GM18508 (cell line): ENCODE data around the gene ADAT3.
"Not testable (repeated sequence)": the region's sequence is repeated elsewhere in the genome, so short reads cannot be mapped to it uniquely, and the experiment has no call there.

ENCODE experiments used
- ATAC-seq: cut with Tn5 transposase; IDR thresholded peaks from one replicate; pipeline ENCODE4 v1.9.1; 2021; ENCODE audit warnings: moderate number of reproducible peaks; ENCODE audit not compliant: insufficient read depth, unreplicated experiment

Gene ADAT3

DNA sequence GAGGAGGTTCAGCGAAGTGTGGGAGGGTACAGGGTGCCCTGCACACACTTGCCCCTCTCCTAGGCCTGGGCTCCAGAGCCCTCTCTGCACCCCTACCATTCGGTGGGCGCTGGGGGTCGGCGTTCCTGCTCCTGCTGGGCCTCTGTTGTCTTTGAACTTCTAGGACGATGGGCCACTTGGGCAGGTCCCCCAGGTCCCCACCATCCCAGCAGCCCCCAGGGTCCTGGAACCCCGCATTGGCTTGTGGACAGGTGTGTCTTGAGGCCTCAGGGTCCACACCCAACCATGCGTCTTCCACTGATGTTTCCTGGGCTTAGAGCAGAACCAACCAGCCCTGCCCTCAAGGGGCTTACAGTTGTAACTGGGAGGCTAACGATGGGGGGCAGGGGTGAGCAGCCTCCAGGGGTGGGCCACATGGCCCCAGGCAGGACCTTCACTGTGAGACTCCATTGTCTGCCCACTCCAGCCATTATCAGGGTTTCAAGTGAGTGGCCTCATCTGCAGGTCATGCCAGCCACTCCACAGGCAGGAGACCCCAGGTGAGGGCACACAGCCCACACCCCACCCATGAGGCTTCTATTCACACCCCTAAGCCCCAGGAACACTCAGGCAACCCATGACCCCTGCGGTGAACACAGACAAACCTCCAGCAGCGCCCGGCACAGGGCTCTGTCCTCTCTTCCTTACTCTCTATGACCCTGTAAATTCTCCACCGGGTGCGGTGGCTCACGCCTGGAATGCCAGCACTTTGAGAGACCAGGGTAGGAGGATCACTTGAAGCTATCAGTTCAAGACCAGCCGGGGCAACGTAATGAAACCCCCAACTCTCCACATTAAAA lies 39.8 kb upstream of the ADAT3 start:
- no peak for ATAC-seq

DNA sequence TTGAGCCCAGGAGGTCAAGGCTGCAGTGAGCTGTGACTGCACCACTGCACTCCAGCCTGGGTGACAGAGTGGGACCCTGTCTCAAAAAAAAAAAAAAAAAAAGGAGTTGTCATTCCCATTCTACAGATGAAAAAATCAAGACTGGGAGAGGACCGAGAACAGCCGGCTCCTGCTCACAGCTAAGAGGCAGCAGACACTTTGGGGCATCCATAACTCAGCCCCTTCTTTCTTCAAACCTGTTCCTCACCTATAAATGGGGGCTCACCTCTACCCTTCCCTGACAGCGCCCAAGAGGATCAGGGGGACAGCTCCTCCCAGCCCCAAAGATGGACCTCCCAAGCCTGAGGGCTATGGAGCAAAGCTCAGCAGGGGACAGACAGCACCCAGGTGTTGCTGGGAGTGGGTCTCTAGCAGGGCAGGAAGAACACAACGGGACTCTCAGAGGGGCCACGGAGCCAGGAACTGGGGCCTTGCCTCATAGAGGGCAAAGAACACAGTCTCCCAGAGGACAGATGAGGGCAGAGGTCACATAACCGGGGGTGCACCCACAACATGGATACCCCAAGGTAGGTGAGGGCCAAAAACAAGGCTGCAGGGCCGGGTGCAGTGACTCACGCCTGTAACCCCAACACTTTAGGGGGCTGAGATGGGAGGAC lies 38.4 kb upstream of the ADAT3 start:
- no peak for ATAC-seq

DNA sequence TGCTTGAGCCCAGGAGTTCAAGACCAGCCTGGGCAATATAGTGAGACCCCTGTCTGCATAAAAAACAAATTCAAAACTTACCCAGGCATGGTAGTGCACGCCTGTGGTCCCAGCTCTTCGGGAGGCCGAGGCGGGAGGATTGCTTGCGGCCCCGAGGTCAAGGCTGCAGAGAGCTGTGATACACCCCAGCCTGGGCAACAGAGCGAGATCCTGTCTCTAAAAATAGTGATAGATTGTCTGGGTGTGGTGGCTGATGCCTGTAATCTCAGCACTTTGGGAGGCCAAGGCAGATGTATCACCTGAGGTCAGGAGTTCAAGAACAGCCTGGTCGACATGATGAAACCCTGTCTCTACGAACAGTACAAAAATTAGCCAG lies 37.9 kb upstream of the ADAT3 start:
- ATAC-seq: no peak

DNA sequence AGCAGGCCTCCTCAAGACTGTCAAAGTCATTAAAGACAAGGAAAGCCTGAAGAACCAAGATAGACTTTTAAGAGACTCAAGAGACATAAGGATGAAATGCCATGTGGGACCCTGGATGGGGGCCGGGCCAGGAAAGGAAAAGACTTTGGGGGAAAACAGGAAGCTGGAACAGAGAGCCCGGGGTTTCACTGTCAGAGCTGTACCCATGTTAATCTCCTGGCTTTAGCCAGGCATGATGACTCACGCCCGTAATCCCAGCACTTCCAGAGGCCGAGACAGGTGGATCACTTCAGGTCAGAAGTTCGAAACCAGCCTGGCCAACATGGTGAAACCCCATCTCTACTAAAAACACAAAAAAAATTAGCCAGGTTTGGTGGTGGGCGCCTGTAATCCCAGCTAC lies 36.2 kb upstream of the ADAT3 start:
- ATAC-seq: no peak

DNA sequence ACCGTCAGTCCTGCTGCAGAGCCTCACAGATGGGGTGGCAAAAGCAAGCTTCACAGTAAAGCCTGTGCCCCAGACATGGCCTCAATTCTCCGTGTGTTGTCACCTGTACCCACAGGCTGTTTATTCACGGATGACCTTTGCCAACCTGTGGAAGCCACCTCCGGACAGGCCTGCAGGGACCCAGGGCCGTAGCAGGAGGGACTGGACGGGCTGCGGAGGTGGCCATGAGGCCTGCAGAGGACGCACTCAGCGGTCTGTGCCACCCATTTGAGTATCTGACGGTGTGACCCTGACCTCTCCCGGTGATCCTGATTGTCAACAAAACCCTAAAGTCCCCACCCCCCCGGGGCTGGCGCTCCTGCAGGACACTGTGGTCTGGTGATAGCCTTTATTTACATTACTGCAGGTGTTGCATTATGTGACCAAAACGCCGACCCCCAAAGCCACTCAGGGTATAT lies 34.0 kb upstream of the ADAT3 start:
- no peak for ATAC-seq

DNA sequence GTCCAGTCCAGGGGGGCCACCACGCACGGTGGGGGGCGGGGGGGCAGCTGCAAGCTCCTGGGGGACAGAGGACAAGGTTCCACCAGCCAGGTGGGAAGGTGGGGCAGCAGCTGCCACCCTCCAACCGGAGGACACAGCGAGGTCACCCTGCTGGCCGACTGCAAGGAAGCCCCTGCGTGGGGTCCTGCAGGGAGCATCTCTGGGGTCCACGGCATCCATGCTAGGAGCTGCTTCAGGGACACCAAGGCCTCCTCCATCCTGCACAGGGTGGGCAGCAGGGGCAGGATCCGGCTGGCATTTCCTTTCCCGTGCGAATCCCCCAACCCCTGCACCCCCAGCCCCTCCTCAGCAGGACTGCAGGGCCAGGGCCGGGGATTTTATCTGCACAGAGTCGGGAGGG lies 33.6 kb upstream of the ADAT3 start:
- ATAC-seq: no peak

DNA sequence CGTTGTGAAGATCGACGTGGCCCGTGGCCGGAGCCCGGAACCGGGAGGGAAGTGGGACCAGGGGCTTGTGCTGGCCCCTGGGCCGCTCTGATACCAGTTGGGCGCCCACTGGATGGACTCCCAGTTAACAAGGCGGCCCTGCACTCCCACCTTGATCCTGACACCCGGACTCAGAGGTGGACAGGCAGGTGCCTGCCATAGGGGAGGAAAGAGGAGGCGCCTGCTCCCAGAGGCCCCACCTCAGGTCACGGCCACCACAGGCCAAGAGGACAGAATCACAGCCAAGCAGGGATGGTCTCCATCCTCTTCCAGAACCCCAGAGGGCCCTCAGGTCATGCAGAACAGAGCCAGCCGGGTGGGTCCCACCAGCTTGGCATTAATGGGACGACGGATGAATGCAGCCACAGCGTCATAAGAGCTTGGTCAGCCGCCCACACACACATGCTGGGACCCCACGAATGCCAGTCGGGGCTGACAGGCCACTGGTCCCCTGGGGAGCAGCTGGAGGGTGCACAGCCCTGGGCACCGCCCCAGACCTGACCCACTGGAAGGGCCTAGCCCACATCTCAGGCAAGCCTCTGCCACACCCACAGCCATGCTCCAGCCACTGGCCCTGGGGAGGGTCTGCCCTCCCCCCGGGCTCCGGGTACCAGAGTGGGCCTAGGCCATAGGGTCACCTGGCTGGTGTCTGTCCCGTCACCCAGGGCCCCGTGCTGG lies 32.2 kb upstream of the ADAT3 start:
- no peak for ATAC-seq

DNA sequence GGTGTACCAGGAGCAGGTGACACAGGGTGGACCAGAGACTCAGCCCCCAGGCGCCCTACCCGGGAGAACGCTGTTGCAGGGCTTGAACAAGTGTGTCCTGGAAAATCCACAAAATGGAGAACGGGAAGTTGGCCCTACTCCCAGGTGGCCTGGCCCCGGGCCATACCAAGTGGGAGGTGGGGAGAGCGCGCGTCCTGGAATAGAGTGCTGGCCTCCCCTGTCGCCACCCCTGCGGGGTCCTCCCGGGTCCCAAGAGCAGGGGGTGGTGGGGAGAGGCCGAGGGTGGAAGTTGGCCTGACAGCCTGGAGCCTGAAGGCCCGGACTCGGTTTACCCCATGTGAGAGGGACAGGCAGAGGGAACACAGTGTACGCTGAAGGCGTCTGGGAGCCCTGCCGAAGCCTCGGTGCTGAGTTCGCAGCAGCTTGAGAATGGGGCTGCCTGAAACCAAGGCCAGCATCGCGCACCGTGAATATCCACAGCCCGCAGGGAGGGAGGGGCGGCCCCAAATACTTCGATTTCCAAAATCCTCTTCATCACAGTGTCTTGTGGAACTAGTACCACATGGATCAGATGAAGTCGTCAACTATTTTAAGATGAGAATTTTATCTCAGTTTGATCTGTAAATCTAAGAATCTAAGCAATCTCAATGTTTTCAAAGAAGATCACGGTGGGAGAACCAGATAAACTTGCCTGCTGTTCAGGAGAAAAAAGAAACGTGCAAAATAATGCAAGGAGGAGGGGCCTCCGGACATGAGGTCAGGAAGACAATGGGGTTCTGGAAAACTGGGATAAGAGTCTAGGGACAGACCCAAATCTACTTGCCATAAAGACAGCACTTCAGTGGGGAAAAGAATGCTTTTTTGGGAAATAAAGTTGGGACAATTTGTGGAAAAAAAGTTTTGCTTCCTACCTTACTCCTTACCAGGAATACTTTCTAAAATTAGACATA lies 31.4 kb upstream of the ADAT3 start:
- ATAC-seq: no peak

DNA sequence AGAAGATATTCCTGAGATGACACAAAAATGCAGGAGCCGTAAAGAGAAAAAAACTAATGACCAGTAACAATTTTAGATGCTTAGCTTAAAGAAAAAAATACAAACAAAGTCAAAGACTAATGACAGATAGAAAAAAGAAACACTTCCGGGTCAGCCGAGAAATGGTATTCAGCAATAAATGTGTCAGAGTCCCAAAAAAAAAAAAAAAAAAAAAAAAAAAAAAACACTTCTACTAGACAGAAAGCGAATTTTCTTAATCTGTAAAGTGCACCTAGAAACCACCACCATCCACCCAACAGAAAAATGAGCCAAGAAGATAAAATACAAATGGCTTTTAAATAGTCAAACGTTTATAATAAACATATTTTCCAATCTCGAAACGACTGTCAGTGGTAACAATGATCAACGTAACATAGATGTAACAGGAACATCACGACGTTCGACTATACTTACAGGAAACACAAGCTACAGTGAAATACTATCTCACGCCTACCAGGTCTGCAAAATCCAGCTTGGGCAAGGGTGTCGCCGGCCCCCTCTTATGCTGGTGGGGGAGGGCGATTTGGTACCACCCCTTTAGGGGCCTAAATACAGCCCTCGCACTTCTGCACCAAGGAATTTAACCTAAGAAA lies 30.5 kb upstream of the ADAT3 start:
- no peak for ATAC-seq

DNA sequence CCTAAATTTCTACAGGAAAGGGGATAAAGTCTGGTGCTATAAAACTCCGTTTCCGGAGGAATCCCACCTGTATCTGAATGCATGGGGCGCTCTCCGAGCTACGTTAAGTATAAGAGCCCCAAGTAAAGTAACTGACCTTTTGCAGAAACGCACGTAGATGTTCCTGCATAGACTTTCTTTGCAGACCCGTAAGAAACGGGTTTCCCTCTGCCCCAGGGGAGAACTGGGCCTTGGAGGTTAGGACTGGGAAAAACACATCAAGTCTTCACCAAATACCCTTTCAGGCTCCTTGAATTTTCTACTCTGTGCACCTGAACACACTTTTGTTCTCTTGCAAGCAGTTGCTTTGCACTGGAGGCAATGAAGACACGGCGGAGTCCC lies 29.9 kb upstream of the ADAT3 start:
- not testable (repeated sequence) for ATAC-seq

DNA sequence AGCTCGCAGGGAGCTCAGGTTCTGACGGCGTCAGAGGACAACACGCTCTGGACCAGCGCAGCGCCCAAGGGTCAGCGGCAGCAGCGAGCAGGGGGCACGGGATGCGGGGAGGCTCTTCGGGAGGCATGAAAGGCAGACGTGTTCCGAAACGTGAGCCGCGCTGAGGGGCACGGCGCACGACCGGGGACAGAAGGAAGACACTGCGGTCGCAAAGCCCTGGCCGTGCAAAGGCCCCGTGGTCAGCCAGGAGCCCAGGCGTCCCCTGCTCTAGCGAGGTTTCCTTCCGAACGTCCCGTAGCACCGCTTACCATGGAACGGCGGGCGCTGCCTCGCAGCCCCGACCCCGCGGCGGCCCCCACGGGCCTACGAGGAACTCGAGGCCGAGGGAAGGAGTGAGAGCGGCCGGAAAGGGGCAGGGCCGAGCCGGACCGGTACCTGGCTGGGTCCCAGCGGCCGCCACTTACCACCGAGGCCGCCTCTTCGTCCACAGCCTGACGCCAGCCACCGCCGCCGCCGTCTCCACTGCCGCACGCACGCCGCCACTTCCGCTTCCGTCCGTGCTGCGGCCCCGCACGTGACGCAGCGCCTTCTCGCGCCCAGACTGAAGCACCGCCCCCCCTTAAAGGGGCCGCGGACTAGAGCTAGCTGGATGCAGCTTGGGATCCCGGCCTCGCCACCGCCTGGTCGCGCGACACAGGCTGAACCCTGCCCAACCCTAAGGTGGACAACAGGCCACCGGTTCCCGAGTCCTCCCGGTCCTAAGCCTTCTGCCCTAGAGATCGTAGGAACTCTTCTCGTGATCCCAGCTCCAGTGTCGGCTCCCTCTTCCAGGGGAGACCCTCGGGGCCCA lies 29.3 kb upstream of the ADAT3 start:
- ATAC-seq: no peak

DNA sequence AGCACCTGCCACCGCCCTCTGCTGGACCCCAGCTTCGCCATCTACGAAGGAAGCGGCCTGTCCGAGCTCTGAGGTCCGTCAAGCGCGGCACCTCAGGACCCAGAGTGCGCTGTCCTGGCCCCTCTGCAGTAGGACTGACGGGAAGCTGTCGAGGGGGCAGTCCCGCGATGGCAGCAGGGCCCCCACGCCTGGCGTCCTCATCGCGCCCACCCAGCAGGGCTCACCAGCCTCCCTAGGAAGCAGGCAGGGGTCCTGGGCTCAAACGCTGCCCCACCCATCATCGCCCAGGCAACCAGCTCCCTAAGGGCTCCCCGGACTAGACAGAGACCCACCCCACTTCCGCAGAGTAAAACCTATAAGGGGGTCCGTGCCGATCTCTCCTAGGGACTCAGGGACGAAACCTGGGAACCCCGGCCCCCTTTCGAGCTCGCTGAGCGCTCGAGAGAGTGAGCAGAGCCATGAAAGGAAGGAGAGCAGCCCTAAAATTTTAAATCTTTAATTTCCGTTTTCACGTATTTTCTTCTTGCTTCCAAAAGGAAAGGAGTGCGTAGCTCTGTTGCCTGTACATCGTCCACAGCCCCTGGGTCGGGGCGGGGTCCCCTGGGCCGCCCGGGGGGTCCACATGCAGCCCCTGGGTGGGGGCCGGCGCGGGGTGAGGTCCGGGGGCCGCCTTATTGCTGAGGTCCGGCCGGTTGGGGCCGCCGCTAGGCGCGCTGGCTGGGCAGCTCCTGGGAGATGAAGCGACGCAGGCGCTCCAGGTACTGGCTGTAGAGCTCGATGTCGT lies 28.5 kb upstream of the ADAT3 start:
- not testable (repeated sequence) for ATAC-seq

DNA sequence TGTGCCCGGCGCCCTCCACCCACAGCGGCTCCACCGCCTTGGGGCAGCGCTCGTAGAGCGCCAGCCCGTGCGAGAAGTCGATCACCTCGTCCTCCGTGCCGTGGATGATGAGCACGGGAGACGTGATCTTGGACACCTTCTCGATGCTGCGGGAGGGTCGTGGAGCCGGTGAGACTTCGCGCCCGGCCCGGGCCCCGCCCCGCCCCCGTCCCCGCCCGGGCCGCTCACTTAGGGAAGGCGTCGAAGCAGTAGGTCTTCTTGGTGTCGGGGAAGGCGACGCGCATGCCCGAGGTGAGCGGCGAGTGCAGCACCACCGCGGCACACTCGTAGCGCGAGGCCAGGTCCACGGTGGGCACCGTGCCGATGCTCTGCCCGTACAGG lies 27.9 kb upstream of the ADAT3 start:
- not testable (repeated sequence) for ATAC-seq

DNA sequence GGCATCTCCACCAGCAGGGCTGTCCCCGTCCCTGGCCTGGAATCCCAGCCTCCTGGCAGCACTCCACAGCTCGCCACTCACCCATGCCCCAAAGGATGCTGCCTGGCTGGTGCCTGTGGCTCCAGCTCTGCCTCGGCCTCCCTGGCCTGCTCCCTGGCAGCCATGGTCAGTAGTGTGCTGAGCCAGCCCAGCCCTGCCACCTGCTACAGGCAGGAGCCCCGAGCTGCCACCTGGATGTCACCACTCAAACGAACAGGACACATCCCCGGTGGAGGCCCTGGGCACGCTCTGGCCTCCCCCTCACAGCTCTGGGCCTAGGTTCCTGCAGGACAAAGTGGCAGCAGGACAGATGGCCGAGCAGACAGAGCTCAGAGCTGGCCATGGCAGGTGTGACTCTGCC lies 26.6 kb upstream of the ADAT3 start:
- not testable (repeated sequence) for ATAC-seq

DNA sequence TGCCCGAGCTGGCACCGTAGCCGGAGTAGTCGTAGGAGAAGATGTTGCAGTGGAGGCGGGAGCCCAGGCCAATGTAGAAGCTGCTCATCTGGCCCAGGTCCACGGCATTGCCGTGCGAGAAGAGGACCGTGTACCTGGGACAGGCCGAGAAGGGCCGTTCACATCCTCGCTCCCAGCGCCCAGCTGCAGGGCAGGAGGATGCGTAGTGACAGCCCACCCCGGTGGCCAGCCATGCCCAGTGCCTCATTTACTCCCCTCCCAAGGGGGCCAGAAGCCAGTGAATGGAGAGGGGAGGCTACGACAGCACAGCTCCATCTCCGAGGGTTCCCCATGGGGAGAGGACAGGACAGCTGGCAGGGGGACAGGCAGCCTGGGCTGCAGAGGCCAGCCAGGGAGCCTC lies 25.2 kb upstream of the ADAT3 start:
- ATAC-seq: not testable (repeated sequence)

DNA sequence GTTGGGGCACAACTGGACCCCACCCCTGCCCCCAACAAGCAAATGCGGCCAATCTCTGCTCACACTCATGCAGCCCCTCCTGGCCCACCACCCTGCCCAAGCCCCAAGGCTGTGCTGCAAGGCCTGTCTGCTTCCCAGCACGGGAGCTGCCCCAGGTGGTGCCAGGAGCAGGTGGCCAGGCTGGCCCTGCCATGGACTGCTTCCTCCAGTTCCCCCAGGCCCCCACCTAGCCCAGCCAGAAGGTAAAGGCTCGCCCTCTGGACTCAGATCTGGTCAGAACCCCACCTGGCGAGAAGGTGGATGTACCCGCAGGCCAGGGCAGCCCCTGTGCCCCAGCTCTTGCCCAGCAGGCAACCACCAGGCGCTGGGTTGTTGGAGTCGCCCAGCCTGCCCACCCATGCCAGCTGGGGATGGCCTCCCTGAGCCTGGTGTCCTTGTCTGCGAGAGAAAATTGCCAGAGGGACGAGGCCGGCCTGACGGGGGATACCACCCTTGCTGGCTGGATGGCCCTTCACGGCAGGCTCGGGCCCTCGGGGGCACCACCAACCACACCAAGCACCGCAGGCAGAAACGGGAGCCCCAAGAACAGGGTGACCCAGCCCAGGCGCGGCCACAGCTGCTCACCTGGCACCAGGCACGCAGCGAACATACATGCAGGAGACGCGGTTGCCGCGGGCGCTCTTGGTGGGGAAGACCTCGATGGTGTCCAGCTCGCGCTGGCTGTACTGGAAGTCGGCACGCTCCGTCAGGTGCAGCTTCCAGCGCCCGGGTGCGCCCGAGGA lies 24.4 kb upstream of the ADAT3 start:
- no peak for ATAC-seq

DNA sequence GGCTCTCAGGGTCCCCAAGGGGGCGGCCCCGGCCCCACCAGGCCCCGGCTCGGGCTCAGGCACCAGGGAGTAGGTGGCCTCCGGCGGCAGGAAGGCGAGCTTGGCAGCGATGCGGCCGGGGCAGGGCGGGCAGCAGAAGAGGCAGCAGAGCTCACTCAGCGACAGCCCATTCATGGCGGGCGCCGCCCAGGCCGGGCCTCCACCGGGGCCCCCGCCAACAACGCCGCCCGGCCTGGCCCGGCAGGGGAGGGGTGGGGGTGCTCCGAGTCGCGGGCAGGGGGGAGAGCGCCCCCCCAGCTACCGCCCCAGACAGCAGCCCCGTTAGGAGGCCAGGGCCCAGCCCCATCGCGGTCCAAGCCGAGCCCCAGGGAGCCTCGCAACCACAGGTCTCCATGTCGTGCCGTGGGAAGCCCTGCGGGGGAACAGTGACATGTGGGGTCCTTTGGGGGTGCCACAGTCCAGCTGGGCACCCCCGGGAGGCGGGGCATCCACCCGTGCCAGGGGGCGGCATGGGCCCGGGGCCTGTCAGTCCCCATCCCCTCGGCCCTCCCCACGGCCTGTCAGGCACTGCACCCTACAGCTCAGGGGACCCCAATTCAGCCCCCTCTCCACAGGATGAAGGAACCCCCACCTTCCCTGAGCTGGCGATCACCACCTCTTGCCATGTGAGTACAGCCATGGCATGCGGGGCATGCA lies 23.7 kb upstream of the ADAT3 start:
- ATAC-seq: not testable (repeated sequence)
